WTC11 (cell line): ENCODE results near the gene CRYGN.

ENCODE experiments used
- CREB1 ChIP-seq: sonication (generic); formaldehyde crosslinking; IDR thresholded peaks from 2 replicates; pipeline ENCODE4 v1.8.0; 2023; ENCODE audit warnings: mild to moderate bottlenecking, missing genetic modification reagents
- EMX1 ChIP-seq: fragments of 250-450 bp; sonication (Bioruptor Pico); IDR thresholded peaks from 2 replicates; pipeline ENCODE4 v1.8.0; 2021; ENCODE audit warnings: mild to moderate bottlenecking
- FOXK1 ChIP-seq: sonication (generic); formaldehyde crosslinking; IDR thresholded peaks from 2 replicates; pipeline ENCODE4 v1.8.0; 2022; ENCODE audit warnings: mild to moderate bottlenecking, moderate library complexity, missing genetic modification reagents
- HMGXB4 ChIP-seq: sonication (generic); formaldehyde crosslinking; IDR thresholded peaks from 2 replicates; pipeline ENCODE4 v1.8.1; 2023; ENCODE audit warnings: mild to moderate bottlenecking, moderate library complexity, missing genetic modification reagents
- JUN ChIP-seq: sonication (generic); formaldehyde crosslinking; IDR thresholded peaks from 2 replicates; pipeline ENCODE4 v1.8.0; 2023; ENCODE audit warnings: mild to moderate bottlenecking, missing genetic modification reagents
- SP1 ChIP-seq: sonication (generic); formaldehyde crosslinking; conservative IDR thresholded peaks from 2 replicates; pipeline ENCODE4 v1.8.1; 2022; ENCODE audit warnings: missing genetic modification reagents
- USF1 ChIP-seq: sonication (generic); formaldehyde crosslinking; IDR thresholded peaks from 2 replicates; pipeline ENCODE4 v1.8.0; 2022; ENCODE audit warnings: mild to moderate bottlenecking, missing genetic modification reagents
- ZNF263 ChIP-seq: sonication (generic); formaldehyde crosslinking; IDR thresholded peaks from 2 replicates; pipeline ENCODE4 v1.8.1; 2022; ENCODE audit warnings: low read depth, mild to moderate bottlenecking, moderate library complexity, missing genetic modification reagents
- TF ChIP-seq, protein P1 (sequence below): sonication (generic); formaldehyde crosslinking; IDR thresholded peaks from 2 replicates; pipeline ENCODE4 v1.8.1; 2022; ENCODE audit warnings: low read depth, mild to moderate bottlenecking, moderate library complexity, missing genetic modification reagents, borderline replicate concordance
- TF ChIP-seq, protein P2 (sequence below): sonication (generic); formaldehyde crosslinking; IDR thresholded peaks from 2 replicates; pipeline ENCODE4 v1.8.1; 2023; ENCODE audit warnings: mild to moderate bottlenecking, missing genetic modification reagents
- TF ChIP-seq, protein P3 (sequence below): fragments of 200-600 bp; IDR thresholded peaks from 2 replicates; pipeline ENCODE4 v1.8.0; 2022; ENCODE audit warnings: antibody characterized with exemption
- TF ChIP-seq, protein P4 (sequence below): sonication (generic); formaldehyde crosslinking; IDR thresholded peaks from 2 replicates; pipeline ENCODE4 v1.8.1; 2022; ENCODE audit warnings: low read depth, missing genetic modification reagents, borderline replicate concordance
- TF ChIP-seq, protein P5 (sequence below): sonication (generic); formaldehyde crosslinking; IDR thresholded peaks from 2 replicates; pipeline ENCODE4 v1.8.1; 2022; ENCODE audit warnings: mild to moderate bottlenecking, moderate library complexity, missing genetic modification reagents

GRCh38 chr7:151451156-151451555 is 11.2 kb upstream of the CRYGN start:
- TF ChIP-seq, protein P1, sequence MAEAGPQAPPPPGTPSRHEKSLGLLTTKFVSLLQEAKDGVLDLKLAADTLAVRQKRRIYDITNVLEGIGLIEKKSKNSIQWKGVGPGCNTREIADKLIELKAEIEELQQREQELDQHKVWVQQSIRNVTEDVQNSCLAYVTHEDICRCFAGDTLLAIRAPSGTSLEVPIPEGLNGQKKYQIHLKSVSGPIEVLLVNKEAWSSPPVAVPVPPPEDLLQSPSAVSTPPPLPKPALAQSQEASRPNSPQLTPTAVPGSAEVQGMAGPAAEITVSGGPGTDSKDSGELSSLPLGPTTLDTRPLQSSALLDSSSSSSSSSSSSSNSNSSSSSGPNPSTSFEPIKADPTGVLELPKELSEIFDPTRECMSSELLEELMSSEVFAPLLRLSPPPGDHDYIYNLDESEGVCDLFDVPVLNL (CRISPR knock-in tag), result no peak
- TF ChIP-seq, protein P2, sequence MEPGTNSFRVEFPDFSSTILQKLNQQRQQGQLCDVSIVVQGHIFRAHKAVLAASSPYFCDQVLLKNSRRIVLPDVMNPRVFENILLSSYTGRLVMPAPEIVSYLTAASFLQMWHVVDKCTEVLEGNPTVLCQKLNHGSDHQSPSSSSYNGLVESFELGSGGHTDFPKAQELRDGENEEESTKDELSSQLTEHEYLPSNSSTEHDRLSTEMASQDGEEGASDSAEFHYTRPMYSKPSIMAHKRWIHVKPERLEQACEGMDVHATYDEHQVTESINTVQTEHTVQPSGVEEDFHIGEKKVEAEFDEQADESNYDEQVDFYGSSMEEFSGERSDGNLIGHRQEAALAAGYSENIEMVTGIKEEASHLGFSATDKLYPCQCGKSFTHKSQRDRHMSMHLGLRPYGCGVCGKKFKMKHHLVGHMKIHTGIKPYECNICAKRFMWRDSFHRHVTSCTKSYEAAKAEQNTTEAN (CRISPR knock-in tag), result no peak
- TF ChIP-seq, protein P3, sequence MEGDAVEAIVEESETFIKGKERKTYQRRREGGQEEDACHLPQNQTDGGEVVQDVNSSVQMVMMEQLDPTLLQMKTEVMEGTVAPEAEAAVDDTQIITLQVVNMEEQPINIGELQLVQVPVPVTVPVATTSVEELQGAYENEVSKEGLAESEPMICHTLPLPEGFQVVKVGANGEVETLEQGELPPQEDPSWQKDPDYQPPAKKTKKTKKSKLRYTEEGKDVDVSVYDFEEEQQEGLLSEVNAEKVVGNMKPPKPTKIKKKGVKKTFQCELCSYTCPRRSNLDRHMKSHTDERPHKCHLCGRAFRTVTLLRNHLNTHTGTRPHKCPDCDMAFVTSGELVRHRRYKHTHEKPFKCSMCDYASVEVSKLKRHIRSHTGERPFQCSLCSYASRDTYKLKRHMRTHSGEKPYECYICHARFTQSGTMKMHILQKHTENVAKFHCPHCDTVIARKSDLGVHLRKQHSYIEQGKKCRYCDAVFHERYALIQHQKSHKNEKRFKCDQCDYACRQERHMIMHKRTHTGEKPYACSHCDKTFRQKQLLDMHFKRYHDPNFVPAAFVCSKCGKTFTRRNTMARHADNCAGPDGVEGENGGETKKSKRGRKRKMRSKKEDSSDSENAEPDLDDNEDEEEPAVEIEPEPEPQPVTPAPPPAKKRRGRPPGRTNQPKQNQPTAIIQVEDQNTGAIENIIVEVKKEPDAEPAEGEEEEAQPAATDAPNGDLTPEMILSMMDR, result no peak
- TF ChIP-seq HMGXB4 (CRISPR knock-in tag), result no peak
- TF ChIP-seq, protein P4, sequence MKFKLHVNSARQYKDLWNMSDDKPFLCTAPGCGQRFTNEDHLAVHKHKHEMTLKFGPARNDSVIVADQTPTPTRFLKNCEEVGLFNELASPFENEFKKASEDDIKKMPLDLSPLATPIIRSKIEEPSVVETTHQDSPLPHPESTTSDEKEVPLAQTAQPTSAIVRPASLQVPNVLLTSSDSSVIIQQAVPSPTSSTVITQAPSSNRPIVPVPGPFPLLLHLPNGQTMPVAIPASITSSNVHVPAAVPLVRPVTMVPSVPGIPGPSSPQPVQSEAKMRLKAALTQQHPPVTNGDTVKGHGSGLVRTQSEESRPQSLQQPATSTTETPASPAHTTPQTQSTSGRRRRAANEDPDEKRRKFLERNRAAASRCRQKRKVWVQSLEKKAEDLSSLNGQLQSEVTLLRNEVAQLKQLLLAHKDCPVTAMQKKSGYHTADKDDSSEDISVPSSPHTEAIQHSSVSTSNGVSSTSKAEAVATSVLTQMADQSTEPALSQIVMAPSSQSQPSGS (CRISPR knock-in tag), result no peak
- TF ChIP-seq USF1 (CRISPR knock-in tag), result no peak
- no peak for TF ChIP-seq SP1
- TF ChIP-seq, protein P5, sequence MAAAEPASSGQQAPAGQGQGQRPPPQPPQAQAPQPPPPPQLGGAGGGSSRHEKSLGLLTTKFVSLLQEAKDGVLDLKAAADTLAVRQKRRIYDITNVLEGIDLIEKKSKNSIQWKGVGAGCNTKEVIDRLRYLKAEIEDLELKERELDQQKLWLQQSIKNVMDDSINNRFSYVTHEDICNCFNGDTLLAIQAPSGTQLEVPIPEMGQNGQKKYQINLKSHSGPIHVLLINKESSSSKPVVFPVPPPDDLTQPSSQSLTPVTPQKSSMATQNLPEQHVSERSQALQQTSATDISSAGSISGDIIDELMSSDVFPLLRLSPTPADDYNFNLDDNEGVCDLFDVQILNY (CRISPR knock-in tag), result no peak
- TF ChIP-seq EMX1, result no peak
- TF ChIP-seq CREB1 (CRISPR knock-in tag), result no peak
- TF ChIP-seq JUN, result no peak
- no peak for TF ChIP-seq ZNF263
- TF ChIP-seq FOXK1 (CRISPR knock-in tag), result no peak
